ENCODE data around the gene ZNF79. TPM values are rescaled to one million over a fixed set of nuclear protein-coding genes. Genes with fewer than 3 reads are reported as not detected.

The ZNF79 gene
- total and polyA plus RNA-seq, 2 of the 8 experiments (the other 6 are each of a cell fraction or from before 2014, with no cell fraction given) = 2.4 to 7.4 TPM

DNA sequence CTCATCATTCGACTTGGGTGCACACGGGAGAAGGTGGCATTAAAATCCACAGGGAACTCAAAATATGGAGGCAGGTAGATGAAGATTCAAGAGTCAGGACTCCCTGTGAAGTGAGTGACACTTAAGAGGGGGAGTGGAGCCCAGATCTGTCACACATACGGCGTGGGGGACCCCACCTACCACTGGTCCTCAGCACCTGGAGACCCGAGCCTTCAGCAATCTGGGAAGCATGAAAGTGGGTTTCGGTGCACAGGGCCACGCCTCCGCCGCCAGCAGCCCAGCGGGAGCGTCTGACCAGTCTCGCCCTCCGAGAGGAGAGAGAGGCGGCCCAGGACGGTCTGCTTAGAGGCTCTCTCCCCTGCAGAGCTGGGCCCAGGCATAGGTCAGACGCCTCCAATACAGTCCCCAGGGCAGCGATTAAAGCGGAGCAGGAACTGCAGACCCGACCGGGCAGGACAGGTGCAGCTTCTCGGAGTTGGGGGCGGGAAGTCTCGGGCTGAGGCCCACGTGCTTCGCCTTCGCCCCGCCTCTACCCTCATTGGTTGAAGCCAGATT is 27.9 kb upstream of the ZNF79 start (continued):
- TF ChIP-seq, protein P1, sequence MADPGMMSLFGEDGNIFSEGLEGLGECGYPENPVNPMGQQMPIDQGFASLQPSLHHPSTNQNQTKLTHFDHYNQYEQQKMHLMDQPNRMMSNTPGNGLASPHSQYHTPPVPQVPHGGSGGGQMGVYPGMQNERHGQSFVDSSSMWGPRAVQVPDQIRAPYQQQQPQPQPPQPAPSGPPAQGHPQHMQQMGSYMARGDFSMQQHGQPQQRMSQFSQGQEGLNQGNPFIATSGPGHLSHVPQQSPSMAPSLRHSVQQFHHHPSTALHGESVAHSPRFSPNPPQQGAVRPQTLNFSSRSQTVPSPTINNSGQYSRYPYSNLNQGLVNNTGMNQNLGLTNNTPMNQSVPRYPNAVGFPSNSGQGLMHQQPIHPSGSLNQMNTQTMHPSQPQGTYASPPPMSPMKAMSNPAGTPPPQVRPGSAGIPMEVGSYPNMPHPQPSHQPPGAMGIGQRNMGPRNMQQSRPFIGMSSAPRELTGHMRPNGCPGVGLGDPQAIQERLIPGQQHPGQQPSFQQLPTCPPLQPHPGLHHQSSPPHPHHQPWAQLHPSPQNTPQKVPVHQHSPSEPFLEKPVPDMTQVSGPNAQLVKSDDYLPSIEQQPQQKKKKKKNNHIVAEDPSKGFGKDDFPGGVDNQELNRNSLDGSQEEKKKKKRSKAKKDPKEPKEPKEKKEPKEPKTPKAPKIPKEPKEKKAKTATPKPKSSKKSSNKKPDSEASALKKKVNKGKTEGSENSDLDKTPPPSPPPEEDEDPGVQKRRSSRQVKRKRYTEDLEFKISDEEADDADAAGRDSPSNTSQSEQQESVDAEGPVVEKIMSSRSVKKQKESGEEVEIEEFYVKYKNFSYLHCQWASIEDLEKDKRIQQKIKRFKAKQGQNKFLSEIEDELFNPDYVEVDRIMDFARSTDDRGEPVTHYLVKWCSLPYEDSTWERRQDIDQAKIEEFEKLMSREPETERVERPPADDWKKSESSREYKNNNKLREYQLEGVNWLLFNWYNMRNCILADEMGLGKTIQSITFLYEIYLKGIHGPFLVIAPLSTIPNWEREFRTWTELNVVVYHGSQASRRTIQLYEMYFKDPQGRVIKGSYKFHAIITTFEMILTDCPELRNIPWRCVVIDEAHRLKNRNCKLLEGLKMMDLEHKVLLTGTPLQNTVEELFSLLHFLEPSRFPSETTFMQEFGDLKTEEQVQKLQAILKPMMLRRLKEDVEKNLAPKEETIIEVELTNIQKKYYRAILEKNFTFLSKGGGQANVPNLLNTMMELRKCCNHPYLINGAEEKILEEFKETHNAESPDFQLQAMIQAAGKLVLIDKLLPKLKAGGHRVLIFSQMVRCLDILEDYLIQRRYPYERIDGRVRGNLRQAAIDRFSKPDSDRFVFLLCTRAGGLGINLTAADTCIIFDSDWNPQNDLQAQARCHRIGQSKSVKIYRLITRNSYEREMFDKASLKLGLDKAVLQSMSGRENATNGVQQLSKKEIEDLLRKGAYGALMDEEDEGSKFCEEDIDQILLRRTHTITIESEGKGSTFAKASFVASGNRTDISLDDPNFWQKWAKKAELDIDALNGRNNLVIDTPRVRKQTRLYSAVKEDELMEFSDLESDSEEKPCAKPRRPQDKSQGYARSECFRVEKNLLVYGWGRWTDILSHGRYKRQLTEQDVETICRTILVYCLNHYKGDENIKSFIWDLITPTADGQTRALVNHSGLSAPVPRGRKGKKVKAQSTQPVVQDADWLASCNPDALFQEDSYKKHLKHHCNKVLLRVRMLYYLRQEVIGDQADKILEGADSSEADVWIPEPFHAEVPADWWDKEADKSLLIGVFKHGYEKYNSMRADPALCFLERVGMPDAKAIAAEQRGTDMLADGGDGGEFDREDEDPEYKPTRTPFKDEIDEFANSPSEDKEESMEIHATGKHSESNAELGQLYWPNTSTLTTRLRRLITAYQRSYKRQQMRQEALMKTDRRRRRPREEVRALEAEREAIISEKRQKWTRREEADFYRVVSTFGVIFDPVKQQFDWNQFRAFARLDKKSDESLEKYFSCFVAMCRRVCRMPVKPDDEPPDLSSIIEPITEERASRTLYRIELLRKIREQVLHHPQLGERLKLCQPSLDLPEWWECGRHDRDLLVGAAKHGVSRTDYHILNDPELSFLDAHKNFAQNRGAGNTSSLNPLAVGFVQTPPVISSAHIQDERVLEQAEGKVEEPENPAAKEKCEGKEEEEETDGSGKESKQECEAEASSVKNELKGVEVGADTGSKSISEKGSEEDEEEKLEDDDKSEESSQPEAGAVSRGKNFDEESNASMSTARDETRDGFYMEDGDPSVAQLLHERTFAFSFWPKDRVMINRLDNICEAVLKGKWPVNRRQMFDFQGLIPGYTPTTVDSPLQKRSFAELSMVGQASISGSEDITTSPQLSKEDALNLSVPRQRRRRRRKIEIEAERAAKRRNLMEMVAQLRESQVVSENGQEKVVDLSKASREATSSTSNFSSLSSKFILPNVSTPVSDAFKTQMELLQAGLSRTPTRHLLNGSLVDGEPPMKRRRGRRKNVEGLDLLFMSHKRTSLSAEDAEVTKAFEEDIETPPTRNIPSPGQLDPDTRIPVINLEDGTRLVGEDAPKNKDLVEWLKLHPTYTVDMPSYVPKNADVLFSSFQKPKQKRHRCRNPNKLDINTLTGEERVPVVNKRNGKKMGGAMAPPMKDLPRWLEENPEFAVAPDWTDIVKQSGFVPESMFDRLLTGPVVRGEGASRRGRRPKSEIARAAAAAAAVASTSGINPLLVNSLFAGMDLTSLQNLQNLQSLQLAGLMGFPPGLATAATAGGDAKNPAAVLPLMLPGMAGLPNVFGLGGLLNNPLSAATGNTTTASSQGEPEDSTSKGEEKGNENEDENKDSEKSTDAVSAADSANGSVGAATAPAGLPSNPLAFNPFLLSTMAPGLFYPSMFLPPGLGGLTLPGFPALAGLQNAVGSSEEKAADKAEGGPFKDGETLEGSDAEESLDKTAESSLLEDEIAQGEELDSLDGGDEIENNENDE (IDR thresholded peaks at IDR 0.05; ENCODE audit: insufficient replicate concordance, low read length) = no peak
- TF ChIP-seq POU5F1 (IDR thresholded peaks at IDR 0.05; ENCODE audit: low read depth, low read length) (no peak), BACH1 (IDR thresholded peaks at IDR 0.05; ENCODE audit: low read length) (no peak), SIRT6 (IDR thresholded peaks at IDR 0.05; ENCODE audit: low read length) (no peak), NRF1 (IDR thresholded peaks at IDR 0.05; ENCODE audit: low read depth, low read length) (no peak), TEAD4 (IDR thresholded peaks at IDR 0.05; ENCODE audit: low read depth, low read length) (no peak), BCL11A (IDR thresholded peaks at IDR 0.05; ENCODE audit: low read depth in 2 of 2, low read length in 2 of 2) (no peak), YY1 (IDR thresholded peaks at IDR 0.05; ENCODE audit: low read depth, low read length) (no peak), EGR1 (IDR thresholded peaks at IDR 0.05; ENCODE audit: borderline replicate concordance, low read depth, low read length) (no peak), PHF8 (conservative IDR thresholded peaks at IDR 0.05; ENCODE audit: low read depth, low read length) (peak; percentile 46), SP2 (IDR thresholded peaks at IDR 0.05; ENCODE audit: low read length) (no peak), TAF7 (optimal IDR thresholded peaks at IDR 0.05; ENCODE audit: borderline replicate concordance, low read depth, low read length) (no peak), RXRA (IDR thresholded peaks at IDR 0.05; ENCODE audit: insufficient read depth, low read depth, low read length) (no peak)

Measured in H1 (cell line).